HG02981 (cell line): Measurements from ENCODE around the gene SYCE1.

Experiments
- ATAC-seq: cut with Tn5 transposase; IDR thresholded peaks from one replicate; pipeline ENCODE4 v1.9.1; 2021; ENCODE audit warnings: mild to moderate bottlenecking, moderate library complexity; ENCODE audit not compliant: unreplicated experiment

The SYCE1 gene

GRCh38 chr10:133516057-133516456 is 49.3 kb downstream of the SYCE1 start:
- ATAC-seq = no peak

GRCh38 chr10:133515471-133515870 is 49.9 kb downstream of the SYCE1 start:
- ATAC-seq = no peak

- no peak for ATAC-seq
Observed at GRCh38 chr10:133511907-133512528, 53.4 kb downstream of the SYCE1 start.

DNA sequence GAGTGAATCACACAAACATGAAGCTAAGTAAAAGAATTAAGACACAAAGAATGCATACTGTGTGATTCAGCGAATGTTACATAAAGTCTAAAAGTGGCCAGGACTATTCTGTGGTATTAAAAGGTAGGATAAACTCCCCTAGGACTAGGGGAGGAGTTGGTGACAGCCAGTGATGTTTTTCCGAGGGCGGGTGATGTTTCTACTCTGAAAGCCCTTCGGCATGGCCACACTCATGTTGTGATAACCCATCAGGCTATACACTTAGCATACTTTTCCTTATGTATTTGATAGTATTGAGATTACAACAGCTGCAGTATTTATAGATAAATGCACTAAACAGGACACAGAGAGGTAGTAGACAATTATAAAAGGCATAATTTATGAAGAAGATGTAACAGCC is 54.0 kb downstream of the SYCE1 start:
- ATAC-seq = no peak

DNA sequence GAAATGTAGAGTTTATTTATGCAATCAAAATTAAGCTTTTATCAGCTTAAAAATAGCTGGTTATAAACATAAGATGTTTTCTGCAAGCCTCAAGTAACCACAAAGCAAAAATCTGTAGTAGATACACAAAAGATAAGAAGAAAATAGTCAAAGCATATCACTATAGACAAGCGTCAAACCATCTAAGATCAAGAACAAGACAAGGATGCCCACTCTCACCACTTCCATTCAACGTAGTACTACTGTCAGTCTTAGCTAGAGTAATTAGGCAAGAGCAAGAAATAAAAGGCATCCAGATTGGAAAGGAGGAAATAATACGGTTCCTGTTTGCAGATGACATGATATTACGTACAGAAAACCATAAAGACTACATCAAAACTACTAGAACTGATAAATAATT is 55.7 kb downstream of the SYCE1 start:
- ATAC-seq = no peak
